ENCODE results near the gene GRIN3A. TPM values are rescaled to one million over a fixed set of nuclear protein-coding genes. Genes with fewer than 3 reads are reported as not detected.

GRIN3A gene
- total and polyA plus RNA-seq, 9 of the 15 experiments (the other 6 are each of a cell fraction or from before 2014, with no cell fraction given), result 0.01 to 0.03 TPM; not detected in 7

GRCh38 chr9:101652601-101653175 is 85.8 kb downstream of the GRIN3A start:
- FAIRE-seq, result no peak
- DNase-seq (ENCODE audit: extremely low read depth in 1 of 4, low spot score in 3 of 4), result no peak
- no peak overlapping the region for H3K27ac ChIP-seq (ENCODE audit: extremely low read depth, low read depth, low read length)
- ChIA-PET POLR2A (no interaction called here), CTCF (ENCODE audit: low intra/inter-chr PET ratio) (no interaction called here)
- H3K79me2 ChIP-seq (ENCODE audit: control insufficient read depth, insufficient read depth, low read length), result no peaks in the 10 kb centered on the region
- no peak overlapping the region for H3K4me2 ChIP-seq (ENCODE audit: insufficient read depth, low read length)
- in situ Hi-C loops (cut with MboI), result no loop called here
- H3K36me3 ChIP-seq (ENCODE audit: control insufficient read depth, insufficient read depth, low read length), result no peaks in the 10 kb centered on the region
- no peak overlapping the region for H3K9ac ChIP-seq (ENCODE audit: insufficient read depth in 1 of 2, low read depth in 2 of 2, low read length in 2 of 2)
- no peak overlapping the region for H3K4me3 ChIP-seq
- BruUV-seq (replicated peaks), result no TSS peak
- H4K20me1 ChIP-seq (replicated peaks; ENCODE audit: control insufficient read depth, insufficient read depth, low read length), result no peaks in the 10 kb centered on the region
- TF ChIP-seq ZNF324 (CRISPR knock-in tag; IDR thresholded peaks at IDR 0.05) (no peak), ZNF589 (CRISPR knock-in tag; IDR thresholded peaks at IDR 0.05; ENCODE audit: low read depth) (no peak), MAZ (CRISPR knock-in tag; conservative IDR thresholded peaks at IDR 0.05 in 1 of 2, IDR thresholded peaks at IDR 0.05 in 1 of 2) (no peak), POLR2AphosphoS5 (IDR thresholded peaks at IDR 0.05; ENCODE audit: control insufficient read depth, insufficient read depth, low read depth, low read length) (no peak), MGA (IDR thresholded peaks at IDR 0.05) (no peak), MTA3 (IDR thresholded peaks at IDR 0.05; ENCODE audit: borderline replicate concordance) (no peak), PHTF2 (CRISPR knock-in tag; IDR thresholded peaks at IDR 0.05) (no peak), E2F3 (CRISPR knock-in tag; IDR thresholded peaks at IDR 0.05) (no peak)
- no peaks in the 10 kb centered on the region for H3K4me1 ChIP-seq (replicated peaks in 1 of 2; ENCODE audit: control insufficient read depth in 2 of 2, insufficient read depth in 2 of 2, low read length in 2 of 2)
- intact Hi-C loops (cut with micrococcal nuclease), result no loop called here
- no peaks in the 10 kb centered on the region for H3K9me1 ChIP-seq (ENCODE audit: control insufficient read depth, insufficient read depth, low read length)
- H3K27me3 ChIP-seq (ENCODE audit: control insufficient read depth in 2 of 2, insufficient read depth in 2 of 2, low read length in 2 of 2), result no peaks in the 10 kb centered on the region
- no peaks in the 10 kb centered on the region for H3K9me3 ChIP-seq (replicated peaks; ENCODE audit: control insufficient read depth, insufficient read depth, low read depth, low read length)
- ATAC-seq, result no peak
- 0% methylated on average over 2 of the region's 2 CpGs for WGBS (ENCODE audit: insufficient coverage, low coverage, missing lambda C conversion rate)
- H2AFZ ChIP-seq (ENCODE audit: low read depth, low read length), result no peak overlapping the region
